K562 (cell line): ENCODE data around the gene SYT3. TPM values are rescaled to one million over a fixed set of nuclear protein-coding genes. Genes with fewer than 3 reads are reported as not detected.

Source experiments
- ARID3A ChIP-seq: IDR thresholded peaks from 2 replicates; pipeline ENCODE4 v1.6.1; 2012; ENCODE audit warnings: low read depth, low read length, improper control_type of control experiment, borderline replicate concordance
- BCOR ChIP-seq: fragments of 450-650 bp; IDR thresholded peaks from 2 replicates; pipeline ENCODE4 v1.6.1; 2016
- BRD9 ChIP-seq: fragments of 450-650 bp; IDR thresholded peaks from 2 replicates; pipeline ENCODE4 v1.6.1; 2018; ENCODE audit warnings: low read depth; ENCODE audit not compliant: partially characterized antibody
- CBFA2T3 ChIP-seq: fragments of 450-650 bp; IDR thresholded peaks from 2 replicates; pipeline ENCODE4 v1.6.1; 2017
- CXXC5 ChIP-seq: fragments of 250-450 bp; sonication (Bioruptor Pico); IDR thresholded peaks from 2 replicates; pipeline ENCODE4 v1.8.0; 2022; ENCODE audit warnings: inconsistent platforms, mild to moderate bottlenecking, moderate library complexity
- ELF2 ChIP-seq: fragments of 250-450 bp; sonication (Bioruptor Pico); IDR thresholded peaks from 2 replicates; pipeline ENCODE4 v1.5.0; 2021; ENCODE audit warnings: mild to moderate bottlenecking
- ESRRA ChIP-seq: fragments of 450-650 bp; IDR thresholded peaks from 2 replicates; pipeline ENCODE4 v1.6.1; 2014; ENCODE audit warnings: low read depth, mild to moderate bottlenecking, moderate library complexity, borderline replicate concordance
- GATA2 ChIP-seq: sonication (generic); formaldehyde crosslinking; IDR thresholded peaks from 2 replicates; pipeline ENCODE4 v1.4.0; 2020; ENCODE audit warnings: mild to moderate bottlenecking, missing genetic modification reagents
- HNRNPL ChIP-seq: fragments of 200-400 bp; formaldehyde crosslinking; IDR thresholded peaks from 2 replicates; pipeline ENCODE4 v1.6.1; 2017; ENCODE audit warnings: low read depth, mild to moderate bottlenecking, low read length
- LEF1 ChIP-seq: fragments of 450-650 bp; IDR thresholded peaks from 2 replicates; pipeline ENCODE4 v1.6.1; 2016; ENCODE audit warnings: mild to moderate bottlenecking
- MEF2D ChIP-seq: conservative IDR thresholded peaks from 2 replicates; pipeline ENCODE4 v1.6.1; 2016; ENCODE audit warnings: low read depth, missing genetic modification characterization, missing compliant biosample characterization
- NFIC ChIP-seq: fragments of 450-650 bp; IDR thresholded peaks from 2 replicates; pipeline ENCODE4 v1.6.1; 2017; ENCODE audit warnings: mild to moderate bottlenecking, inconsistent platforms
- RAD51 ChIP-seq: fragments of 450-650 bp; IDR thresholded peaks from 2 replicates; pipeline ENCODE4 v1.7.1; 2016; ENCODE audit warnings: low read depth, mild to moderate bottlenecking, borderline replicate concordance
- RCOR1 ChIP-seq, 2 experiments: IDR thresholded peaks; 2 replicates each; pipeline ENCODE4 v1.6.1; 2012; ENCODE audit warnings: low read depth in 2 of 2, low read length in 2 of 2, borderline replicate concordance in 1 of 2, improper control_type of control experiment in 1 of 2
- RHOXF2B ChIP-seq: fragments of 250-450 bp; sonication (Bioruptor Pico); conservative IDR thresholded peaks from 2 replicates; pipeline ENCODE4 v1.5.1; 2021
- SREBF1 ChIP-seq: fragments of 150-350 bp; IDR thresholded peaks from 2 replicates; pipeline ENCODE4 v1.6.1; 2014; ENCODE audit warnings: antibody characterized with exemption, low read depth, low read length, borderline replicate concordance
- ZBTB17 ChIP-seq: fragments of 450-650 bp; formaldehyde crosslinking; IDR thresholded peaks from 2 replicates; pipeline ENCODE4 v1.4.0; 2020; ENCODE audit warnings: mild to moderate bottlenecking
- ZFP30 ChIP-seq: fragments of 250-450 bp; sonication (Bioruptor Pico); IDR thresholded peaks from 2 replicates; pipeline ENCODE4 v1.8.0; 2022; ENCODE audit warnings: moderate library complexity, mild to moderate bottlenecking, inconsistent platforms, borderline replicate concordance
- ZNF121 ChIP-seq: sonication (generic); formaldehyde crosslinking; conservative IDR thresholded peaks from 2 replicates; pipeline ENCODE4 v1.8.0; 2022; ENCODE audit warnings: missing genetic modification reagents
- ZNF589 ChIP-seq: fragments of 200-800 bp; sonication (Bioruptor generic); IDR thresholded peaks from 2 replicates; pipeline ENCODE4 v1.6.1; 2016; ENCODE audit warnings: low read depth, missing genetic modification characterization, missing compliant biosample characterization
- polyA plus RNA-seq, 8 experiments: library from polyadenylated mRNA; depleted of rRNA in 4 of 8; stranded (reverse) in 5 of 8; unstranded in 3 of 8; fragments of >200 nt; fragmentation: Nextera tagmentation in 2 of 8; fragmentation: Illumina TruSeq in 1 of 8; extraction: Ambion mirVana in 2 of 8; extraction: Trizol in 1 of 8; gene quantifications; 2 replicates each; pipeline versions ENCODE4 v1.2.1 to v1.2.3, GENCODE V29; 2011 to 2014; ENCODE audit warnings: inconsistent platforms in 1 of 8, missing spikeins in 1 of 8
- total RNA-seq, 7 experiments: library from RNA; depleted of rRNA in 6 of 7; stranded (reverse); fragments of >200 nt in 6 of 7; fragmentation: Illumina TruSeq in 2 of 7; extraction: Trizol in 2 of 7; gene quantifications; 2 replicates each; pipeline versions ENCODE4 v1.2.1 to v1.2.3, GENCODE V29; 2011 to 2021; ENCODE audit warnings: low replicate concordance in 1 of 7
- TF ChIP-seq, protein P1 (sequence below): fragments of 250-450 bp; sonication (Bioruptor Pico); IDR thresholded peaks from 2 replicates; pipeline ENCODE4 v1.5.0; 2020; ENCODE audit warnings: mild to moderate bottlenecking, borderline replicate concordance
- TF ChIP-seq, protein P2 (sequence below): fragments of 450-650 bp; formaldehyde crosslinking; IDR thresholded peaks from 2 replicates; pipeline ENCODE4 v1.4.0; 2020; ENCODE audit warnings: mild to moderate bottlenecking, moderate library complexity
- TF ChIP-seq, protein P3 (sequence below), 2 experiments: fragments of 450-650 bp in 1 of 2; sonication (generic) in 1 of 2; formaldehyde crosslinking in 1 of 2; IDR thresholded peaks in 1 of 2; conservative IDR thresholded peaks in 1 of 2; 2 replicates each; pipeline versions ENCODE4 v1.6.1 to v1.8.1; 2016 to 2023; ENCODE audit warnings: mild to moderate bottlenecking in 2 of 2, moderate library complexity in 2 of 2, inconsistent platforms in 1 of 2, missing genetic modification reagents in 1 of 2

The SYT3 gene
- total and polyA plus RNA-seq, 9 of the 15 experiments (the other 6 are each of a cell fraction or from before 2014, with no cell fraction given), result 0.36 to 2.0 (median 0.54) TPM; not detected in 2

DNA sequence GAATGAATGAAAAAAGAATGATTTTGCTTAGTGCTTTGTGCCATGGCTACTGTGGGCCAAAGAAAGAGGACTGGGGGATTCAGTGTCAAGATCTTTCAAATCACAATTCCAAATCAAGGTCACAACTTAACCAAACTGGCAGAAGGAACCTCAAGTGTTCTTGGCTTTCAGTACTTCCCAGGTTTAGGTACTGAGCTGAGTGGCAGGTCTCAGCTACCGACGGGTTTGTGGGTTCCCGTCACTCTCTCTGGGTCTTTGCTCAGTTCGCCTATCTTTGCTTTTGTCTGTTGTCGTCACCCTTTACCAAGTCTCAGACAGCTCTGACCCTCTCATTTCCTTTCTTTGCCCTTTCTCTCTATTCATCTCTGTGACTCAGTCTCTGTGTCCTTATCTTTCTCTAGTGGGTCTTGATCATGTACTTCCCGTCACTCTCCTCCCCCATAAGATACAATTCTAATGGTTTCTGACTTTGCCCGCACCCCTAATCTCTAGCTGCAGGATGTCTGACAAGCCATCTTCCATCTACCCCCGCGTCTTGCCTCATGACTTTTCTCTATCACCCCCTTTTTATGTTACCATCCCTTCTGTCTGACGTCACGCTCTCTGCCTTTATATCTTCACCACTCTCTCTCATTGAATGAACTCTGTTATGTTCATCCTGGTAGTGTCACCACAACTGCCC lies 38.1 kb downstream of the SYT3 start (continued):
- TF ChIP-seq, protein P1, sequence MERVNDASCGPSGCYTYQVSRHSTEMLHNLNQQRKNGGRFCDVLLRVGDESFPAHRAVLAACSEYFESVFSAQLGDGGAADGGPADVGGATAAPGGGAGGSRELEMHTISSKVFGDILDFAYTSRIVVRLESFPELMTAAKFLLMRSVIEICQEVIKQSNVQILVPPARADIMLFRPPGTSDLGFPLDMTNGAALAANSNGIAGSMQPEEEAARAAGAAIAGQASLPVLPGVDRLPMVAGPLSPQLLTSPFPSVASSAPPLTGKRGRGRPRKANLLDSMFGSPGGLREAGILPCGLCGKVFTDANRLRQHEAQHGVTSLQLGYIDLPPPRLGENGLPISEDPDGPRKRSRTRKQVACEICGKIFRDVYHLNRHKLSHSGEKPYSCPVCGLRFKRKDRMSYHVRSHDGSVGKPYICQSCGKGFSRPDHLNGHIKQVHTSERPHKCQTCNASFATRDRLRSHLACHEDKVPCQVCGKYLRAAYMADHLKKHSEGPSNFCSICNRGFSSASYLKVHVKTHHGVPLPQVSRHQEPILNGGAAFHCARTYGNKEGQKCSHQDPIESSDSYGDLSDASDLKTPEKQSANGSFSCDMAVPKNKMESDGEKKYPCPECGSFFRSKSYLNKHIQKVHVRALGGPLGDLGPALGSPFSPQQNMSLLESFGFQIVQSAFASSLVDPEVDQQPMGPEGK (CRISPR knock-in tag), result no peak
- TF ChIP-seq BCOR, result peak; percentile 93
- TF ChIP-seq, protein P2, sequence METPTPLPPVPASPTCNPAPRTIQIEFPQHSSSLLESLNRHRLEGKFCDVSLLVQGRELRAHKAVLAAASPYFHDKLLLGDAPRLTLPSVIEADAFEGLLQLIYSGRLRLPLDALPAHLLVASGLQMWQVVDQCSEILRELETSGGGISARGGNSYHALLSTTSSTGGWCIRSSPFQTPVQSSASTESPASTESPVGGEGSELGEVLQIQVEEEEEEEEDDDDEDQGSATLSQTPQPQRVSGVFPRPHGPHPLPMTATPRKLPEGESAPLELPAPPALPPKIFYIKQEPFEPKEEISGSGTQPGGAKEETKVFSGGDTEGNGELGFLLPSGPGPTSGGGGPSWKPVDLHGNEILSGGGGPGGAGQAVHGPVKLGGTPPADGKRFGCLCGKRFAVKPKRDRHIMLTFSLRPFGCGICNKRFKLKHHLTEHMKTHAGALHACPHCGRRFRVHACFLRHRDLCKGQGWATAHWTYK (CRISPR knock-in tag), result peak; percentile 26; the same call in 1 of the 2 replicates
- peak; percentile 61; the same call in 1 of the 2 replicates for TF ChIP-seq ZBTB17 (CRISPR knock-in tag)
- peak; percentile 91 for TF ChIP-seq ZNF589
- no peak for TF ChIP-seq SREBF1
- peak; percentile 89 for TF ChIP-seq GATA2 (CRISPR knock-in tag)
- TF ChIP-seq RAD51, result peak; percentile 30; the same call in 1 of the 2 replicates
- no peak for TF ChIP-seq ZNF121 (CRISPR knock-in tag)
- TF ChIP-seq LEF1, result peak; percentile 95
- TF ChIP-seq RHOXF2B (CRISPR knock-in tag), result 0 out of 2 replicates have a peak, but pooled peaks have one; percentile 61
- TF ChIP-seq ARID3A, result peak; percentile 97
- TF ChIP-seq MEF2D (tag), result peak; percentile 82
- TF ChIP-seq, protein P3, sequence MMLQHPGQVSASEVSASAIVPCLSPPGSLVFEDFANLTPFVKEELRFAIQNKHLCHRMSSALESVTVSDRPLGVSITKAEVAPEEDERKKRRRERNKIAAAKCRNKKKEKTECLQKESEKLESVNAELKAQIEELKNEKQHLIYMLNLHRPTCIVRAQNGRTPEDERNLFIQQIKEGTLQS (IDR thresholded peaks at IDR 0.05), result peak; percentile 96
- TF ChIP-seq, protein P3 (CRISPR knock-in tag; conservative IDR thresholded peaks at IDR 0.05), result no peak; the same call in 1 of the 2 replicates
- peak; percentile 34; the same call in 1 of the 2 replicates for TF ChIP-seq ELF2 (CRISPR knock-in tag)
- peak in 1 of 2 experiments; percentile 85; a peak in 2 of 4 replicates for TF ChIP-seq RCOR1 (IDR thresholded peaks at IDR 0.05; ENCODE audit: borderline replicate concordance in 1 of 2, low read depth in 2 of 2, low read length in 2 of 2)
- peak; percentile 53; the same call in 1 of the 2 replicates for TF ChIP-seq ESRRA
- peak; percentile 99 for TF ChIP-seq CBFA2T3
- peak; percentile 88 for TF ChIP-seq NFIC
- peak; percentile 84 for TF ChIP-seq CXXC5 (CRISPR knock-in tag)
- TF ChIP-seq ZFP30 (CRISPR knock-in tag), result no peak
- no peak for TF ChIP-seq HNRNPL
- TF ChIP-seq BRD9, result peak; percentile 87
